SU-DHL-6 (cell line): Measurements from ENCODE around the gene PRKCZ.

Source experiments
- H2AFZ ChIP-seq: fragments of 200-600 bp; sonication (generic); 2 replicates; pipeline ENCODE4 v1.6.1; 2014; ENCODE audit warnings: low read depth, mild to moderate bottlenecking, moderate library complexity, mixed read lengths, antibody characterized with exemption, low read length; ENCODE audit not compliant: severe bottlenecking
- H3F3A ChIP-seq: fragments of 200-600 bp; shearing (Covaris generic); 2 replicates; pipeline ENCODE4 v1.6.0; 2016; ENCODE audit warnings: antibody characterized with exemption, mild to moderate bottlenecking; ENCODE audit not compliant: insufficient read depth
- H3K27ac ChIP-seq: fragments of 200-600 bp; sonication (generic); 2 replicates; pipeline ENCODE4 v1.5.1; 2016; ENCODE audit warnings: low read depth, mild to moderate bottlenecking, low read length, moderate library complexity, mixed read lengths
- H3K27me3 ChIP-seq: fragments of 200-600 bp; sonication (generic), shearing (Covaris generic); 2 replicates; pipeline ENCODE4 v1.6.0; 2014; ENCODE audit warnings: mild to moderate bottlenecking, low read length
- H3K36me3 ChIP-seq: fragments of 200-600 bp; sonication (generic); 2 replicates; pipeline ENCODE4 v1.6.1; 2014; ENCODE audit warnings: mild to moderate bottlenecking, low read length, mixed read lengths
- H3K4me2 ChIP-seq: fragments of 300-600, 200-600 bp; shearing (Covaris generic), sonication (generic); 2 replicates; pipeline ENCODE4 v1.6.0; 2014; ENCODE audit warnings: low read length, low read depth, mild to moderate bottlenecking; ENCODE audit not compliant: poor library complexity, severe bottlenecking
- H3K4me3 ChIP-seq: fragments of 200-600 bp; sonication (generic); 2 replicates; pipeline ENCODE4 v1.5.1; 2014; ENCODE audit warnings: antibody characterized with exemption, low read length, mild to moderate bottlenecking, mixed read lengths; ENCODE audit not compliant: insufficient read depth, poor library complexity, severe bottlenecking
- H3K79me2 ChIP-seq: fragments of 200-600 bp; sonication (generic); 2 replicates; pipeline ENCODE4 v1.6.1; 2014; ENCODE audit warnings: mild to moderate bottlenecking, low read length, moderate library complexity; ENCODE audit not compliant: insufficient read depth
- H3K9ac ChIP-seq: fragments of 200-600 bp; sonication (generic); 2 replicates; pipeline ENCODE4 v1.7.0; 2014; ENCODE audit warnings: mild to moderate bottlenecking, low read length
- H3K9me2 ChIP-seq: fragments of 200-600 bp; sonication (generic); replicated peaks from 2 replicates; pipeline ENCODE4 v1.6.1; 2014; ENCODE audit warnings: low read length; ENCODE audit not compliant: insufficient read depth
- H3K9me3 ChIP-seq: fragments of 200-600 bp; sonication (generic); 2 replicates; pipeline ENCODE4 v1.6.1; 2014; ENCODE audit warnings: low read length, mixed read lengths; ENCODE audit not compliant: insufficient read depth
- H4K20me1 ChIP-seq: fragments of 200-600 bp; sonication (generic); 2 replicates; pipeline ENCODE4 v1.6.1; 2014; ENCODE audit warnings: low read depth, mild to moderate bottlenecking, antibody characterized with exemption, low read length, moderate library complexity, mixed read lengths
- EZH2phosphoT487 ChIP-seq: fragments of 200-600 bp; sonication (generic), shearing (Covaris generic); conservative IDR thresholded peaks from 2 replicates; pipeline ENCODE4 v1.6.1; 2018; ENCODE audit warnings: mild to moderate bottlenecking, antibody characterized with exemption, low read length, moderate library complexity, mixed read lengths
- TF ChIP-seq, protein P1 (sequence below): fragments of 200-600 bp; sonication (generic); IDR thresholded peaks from one replicate; pipeline ENCODE4 v1.5.1; 2017; ENCODE audit warnings: antibody characterized with exemption, mild to moderate bottlenecking, low read length, moderate library complexity; ENCODE audit not compliant: insufficient read depth, poor library complexity, severe bottlenecking

Gene PRKCZ

DNA sequence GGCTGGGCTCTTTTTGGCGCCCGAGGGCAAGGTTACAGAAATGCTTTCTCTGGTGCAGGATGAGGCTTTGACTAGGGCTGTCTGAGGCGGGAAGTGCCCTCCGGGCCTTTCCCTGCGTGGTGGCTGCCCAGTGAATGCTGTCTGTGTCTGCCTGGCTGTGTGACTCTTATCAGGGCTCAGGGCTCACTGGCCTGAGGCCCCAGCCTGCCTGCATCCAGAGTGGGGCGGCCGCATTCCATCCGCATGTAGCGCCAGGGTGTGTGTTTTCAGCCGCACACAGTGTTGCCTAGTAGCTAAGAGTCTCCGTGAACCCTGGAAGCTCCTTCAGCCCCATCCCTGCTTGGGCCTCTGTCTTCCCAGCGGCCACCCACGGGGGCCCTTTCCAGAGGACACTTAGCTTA, 85.2 kb downstream of the PRKCZ start:
- no peak overlapping the region for H3K4me2 ChIP-seq
- no peaks in the 10 kb centered on the region for H3K9me3 ChIP-seq
- no peak overlapping the region for H3K9ac ChIP-seq
- no peaks in the 10 kb centered on the region for H3F3A ChIP-seq
- H3K79me2 ChIP-seq = no peaks in the 10 kb centered on the region
- H2AFZ ChIP-seq = no peak overlapping the region
- TF ChIP-seq EZH2phosphoT487 = no peak
- TF ChIP-seq, protein P1, sequence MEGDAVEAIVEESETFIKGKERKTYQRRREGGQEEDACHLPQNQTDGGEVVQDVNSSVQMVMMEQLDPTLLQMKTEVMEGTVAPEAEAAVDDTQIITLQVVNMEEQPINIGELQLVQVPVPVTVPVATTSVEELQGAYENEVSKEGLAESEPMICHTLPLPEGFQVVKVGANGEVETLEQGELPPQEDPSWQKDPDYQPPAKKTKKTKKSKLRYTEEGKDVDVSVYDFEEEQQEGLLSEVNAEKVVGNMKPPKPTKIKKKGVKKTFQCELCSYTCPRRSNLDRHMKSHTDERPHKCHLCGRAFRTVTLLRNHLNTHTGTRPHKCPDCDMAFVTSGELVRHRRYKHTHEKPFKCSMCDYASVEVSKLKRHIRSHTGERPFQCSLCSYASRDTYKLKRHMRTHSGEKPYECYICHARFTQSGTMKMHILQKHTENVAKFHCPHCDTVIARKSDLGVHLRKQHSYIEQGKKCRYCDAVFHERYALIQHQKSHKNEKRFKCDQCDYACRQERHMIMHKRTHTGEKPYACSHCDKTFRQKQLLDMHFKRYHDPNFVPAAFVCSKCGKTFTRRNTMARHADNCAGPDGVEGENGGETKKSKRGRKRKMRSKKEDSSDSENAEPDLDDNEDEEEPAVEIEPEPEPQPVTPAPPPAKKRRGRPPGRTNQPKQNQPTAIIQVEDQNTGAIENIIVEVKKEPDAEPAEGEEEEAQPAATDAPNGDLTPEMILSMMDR = no peak
- no peak overlapping the region for H3K4me3 ChIP-seq
- H3K9me2 ChIP-seq = no peaks in the 10 kb centered on the region
- no peak overlapping the region for H3K27ac ChIP-seq
- no peaks in the 10 kb centered on the region for H3K36me3 ChIP-seq
- no peaks in the 10 kb centered on the region for H4K20me1 ChIP-seq
- H3K27me3 ChIP-seq = no peaks in the 10 kb centered on the region

DNA sequence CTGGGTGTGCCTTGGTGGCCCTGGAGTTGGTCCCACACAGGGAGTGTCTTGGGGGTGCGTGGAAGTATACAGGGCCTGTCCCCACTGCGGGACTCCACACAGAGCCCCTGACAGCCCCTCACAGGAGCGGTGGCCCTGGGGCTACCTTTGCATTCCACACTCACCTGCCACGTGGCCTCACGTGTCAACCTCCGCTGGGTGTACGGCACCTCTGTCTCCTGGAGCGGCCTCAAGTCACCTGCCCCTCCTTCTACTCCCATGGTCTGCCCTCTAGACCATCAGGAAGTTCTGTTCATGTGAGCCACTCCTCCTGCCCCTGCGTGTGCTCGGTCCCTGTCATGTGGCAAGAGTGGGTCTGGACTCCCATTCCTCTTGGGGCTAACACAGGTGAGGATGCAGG, 85.7 kb downstream of the PRKCZ start:
- Histone ChIP-seq H3K36me3 (no peaks in the 10 kb centered on the region), H3K27me3 (no peaks in the 10 kb centered on the region), H3K4me2 (no peak overlapping the region), H3K27ac (no peak overlapping the region), H2AFZ (no peak overlapping the region), H3K4me3 (no peak overlapping the region), H3F3A (no peaks in the 10 kb centered on the region), H3K79me2 (no peaks in the 10 kb centered on the region), H3K9ac (no peak overlapping the region), H3K9me3 (no peaks in the 10 kb centered on the region), H3K9me2 (no peaks in the 10 kb centered on the region), H4K20me1 (no peaks in the 10 kb centered on the region)
- TF ChIP-seq, protein P1 = no peak
- TF ChIP-seq EZH2phosphoT487 = no peak

DNA sequence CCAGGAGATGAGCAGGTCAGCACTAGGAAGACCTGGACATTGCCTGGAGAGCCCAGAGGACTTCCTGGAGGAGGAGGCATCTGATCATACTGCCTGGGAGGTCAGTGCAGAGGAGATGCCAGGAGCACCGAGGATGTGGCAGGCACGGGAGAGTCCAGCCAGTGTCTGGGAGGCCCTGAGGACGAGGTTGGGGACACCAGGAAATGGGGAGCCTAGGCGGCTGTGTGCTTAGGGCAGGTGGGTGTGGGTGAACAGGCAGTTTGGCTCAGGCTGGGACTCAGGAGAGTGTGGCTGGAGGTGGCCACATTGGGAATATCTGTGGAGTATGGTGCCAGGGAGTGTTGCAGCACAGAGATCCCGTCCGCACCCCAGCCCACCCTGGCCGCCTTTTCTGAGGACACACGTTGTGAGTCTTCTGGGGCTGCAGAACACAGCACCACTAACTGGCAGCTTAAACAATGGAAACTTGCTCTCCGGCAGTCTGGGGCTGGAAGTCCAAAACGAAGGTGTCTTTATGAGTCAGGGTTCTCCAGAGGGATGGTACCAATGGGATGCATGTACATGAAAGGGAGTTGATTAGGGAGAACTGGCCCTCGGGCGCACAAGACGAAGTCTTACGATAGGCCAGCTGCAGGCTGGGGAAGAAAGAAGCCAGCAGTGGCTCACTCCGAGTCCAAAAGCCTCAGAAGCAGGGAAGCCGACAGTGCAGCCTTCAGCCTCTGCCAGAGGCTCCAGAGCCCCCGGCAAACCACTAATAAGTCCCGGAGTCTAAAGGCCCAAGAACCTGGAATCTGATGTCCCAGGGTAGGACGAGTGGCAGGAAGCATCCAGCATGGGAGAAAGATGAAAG, 86.4 kb downstream of the PRKCZ start:
- Histone ChIP-seq H3K4me3 (no peak overlapping the region), H3K9ac (no peak overlapping the region), H3K9me3 (no peaks in the 10 kb centered on the region), H2AFZ (no peak overlapping the region), H3K79me2 (no peaks in the 10 kb centered on the region), H3K36me3 (no peaks in the 10 kb centered on the region), H3K4me2 (no peak overlapping the region), H3K27ac (no peak overlapping the region), H3K27me3 (no peaks in the 10 kb centered on the region), H4K20me1 (no peaks in the 10 kb centered on the region), H3F3A (no peaks in the 10 kb centered on the region), H3K9me2 (no peaks in the 10 kb centered on the region)
- TF ChIP-seq, protein P1 = no peak
- TF ChIP-seq EZH2phosphoT487 = no peak
